Immature natural killer cell (primary cell): ENCODE data around the gene RAC2. TPM values are rescaled to one million over a fixed set of nuclear protein-coding genes. Genes with fewer than 3 reads are reported as not detected.

Source experiments
- polyA plus RNA-seq, 3 donors: library from polyadenylated mRNA; unstranded; fragments of 300-500 nt; fragmentation: Illumina TruSeq; gene quantifications; one replicate each; pipeline ENCODE4 v1.2.3, GENCODE V29; 2021

RAC2 gene
- polyA plus RNA-seq, 3 donors from 2014 or later = 962 to 1,843 (median 1,262) TPM

Other genes starting within 250 kb of the RAC2 start
- gene TST, start 224.8 kb downstream of the RAC2 start, polyA plus RNA-seq = 10 to 100 TPM in 1 of 3 donors, 1 to 10 TPM in 2; 8.1 to 20.8 (median 8.4) TPM
- 10 to 100 TPM; 56.0 to 97.5 (median 59.7) TPM for gene MPST, start 224.5 kb downstream of the RAC2 start, polyA plus RNA-seq
- 10 to 100 TPM; 10.7 to 16.1 (median 14.3) TPM for gene KCTD17, start 192.5 kb downstream of the RAC2 start, polyA plus RNA-seq
- gene TMPRSS6, start 134.6 kb downstream of the RAC2 start, polyA plus RNA-seq = under 1 TPM in 2 of 3 donors, not detected in 1; 0.28 to 0.52 TPM
- 1,000 to 10,000 TPM in 1 of 3 donors, 100 to 1,000 TPM in 2; 863 to 2,762 (median 893) TPM for gene IL2RB, start 94.4 kb downstream of the RAC2 start, polyA plus RNA-seq
- 1 to 10 TPM in 2 of 3 donors, not detected in 1; 1.5 to 1.8 TPM for gene C1QTNF6, start 56.0 kb downstream of the RAC2 start, polyA plus RNA-seq
- gene SSTR3, start 31.8 kb downstream of the RAC2 start, polyA plus RNA-seq = not detected
- 10 to 100 TPM; 42.5 to 95.4 (median 54.1) TPM for gene CYTH4, start 38.2 kb upstream of the RAC2 start, polyA plus RNA-seq
- gene ELFN2, start 183.2 kb upstream of the RAC2 start, polyA plus RNA-seq = under 1 TPM in 1 of 3 donors, not detected in 2; 0.04 TPM
- gene MFNG, start 242.1 kb upstream of the RAC2 start, polyA plus RNA-seq = 100 to 1,000 TPM; 235 to 361 (median 286) TPM